Adrenal gland (tissue), 5 donors: Measurements from ENCODE around the gene ADK.

Experiments
- CTCF ChIP-seq, 6 experiments: fragments of 450-650 bp in 4 of 6; fragments of 200-600 bp in 2 of 6; sonication (generic) in 1 of 6; IDR thresholded peaks; 1 replicate in 5 of 6; 2 replicates in 1 of 6; pipeline versions ENCODE4 v1.5.1 to v1.8.0; 2016 to 2021; ENCODE audit warnings: antibody characterized with exemption in 6 of 6, mild to moderate bottlenecking in 2 of 6, moderate library complexity in 1 of 6
- POLR2A ChIP-seq, 2 donors: fragments of 450-650 bp; IDR thresholded peaks; one replicate each; pipeline ENCODE4 v1.6.1; 2017; ENCODE audit warnings: antibody characterized with exemption in 2 of 2, mild to moderate bottlenecking in 2 of 2, moderate library complexity in 1 of 2
- donor health status: DM: no; HTN: no; CAD: no.

- TF ChIP-seq CTCF (IDR thresholded peaks at IDR 0.05) (no peak), POLR2A (IDR thresholded peaks at IDR 0.05) (no peak)
Measured at GRCh38 chr10:74728225-74728624, 577.2 kb downstream of the ADK start.
